ENCODE data around the gene CNDP2. TPM values are rescaled to one million over a fixed set of nuclear protein-coding genes. Genes with fewer than 3 reads are reported as not detected.

The CNDP2 gene
- total RNA-seq, 2 experiments from 2014 or later, result 121 to 136 TPM

DNA sequence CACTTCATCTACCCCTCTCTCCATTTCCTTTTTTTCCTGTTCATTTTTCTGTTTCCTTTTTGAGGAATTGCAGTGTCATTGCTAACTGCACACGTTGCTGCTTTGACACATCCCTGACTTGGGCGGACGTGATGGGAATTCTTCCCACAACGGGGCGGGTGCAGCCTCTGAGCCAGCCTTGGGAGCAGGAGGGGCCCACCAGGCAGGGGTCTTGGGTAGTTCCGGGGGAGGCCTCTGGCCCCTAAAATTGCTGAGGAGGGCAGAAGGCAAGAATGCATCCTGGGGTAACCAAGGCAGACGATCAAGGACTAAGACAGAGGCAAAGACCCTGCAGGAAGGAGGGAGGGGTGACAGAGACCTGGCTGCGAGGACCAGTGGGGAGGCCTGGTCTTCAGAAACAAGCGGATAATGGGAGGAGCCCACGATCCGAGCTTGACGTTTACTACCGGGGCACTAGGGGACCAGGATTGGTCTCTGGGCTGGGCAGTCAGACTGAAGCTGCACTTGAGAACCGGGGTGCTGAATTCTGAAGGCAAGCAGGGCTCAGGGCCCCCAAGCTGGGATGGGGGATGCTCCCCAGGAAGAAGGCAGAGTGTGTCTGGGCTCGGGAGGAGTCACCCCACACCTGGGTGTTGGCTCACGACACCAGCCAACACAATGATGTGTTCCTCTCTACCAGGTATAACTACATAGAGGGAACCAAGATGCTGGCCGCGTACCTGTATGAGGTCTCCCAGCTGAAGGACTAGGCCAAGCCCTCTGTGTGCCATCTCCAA lies 23.3 kb downstream of the CNDP2 start:
- ChIA-PET CTCF (no interaction called here), POLR2A (interaction anchor here (0.7 to 1.2 kb wide), 2 partner anchors 20 to 49 kb away, joined by 3 read pairs; no protein-coding TSS in a partner anchor)
- Mint-ChIP-seq H3K4me3 (no peak overlapping the region), H3K9me3 (no peaks in the 10 kb centered on the region), H3K27me3 (no peaks in the 10 kb centered on the region), H3K4me1 (ENCODE audit: low read depth) (no peaks in the 10 kb centered on the region), H3K36me3 (ENCODE audit: low read depth) (peaks cover 45% of the 10 kb centered on the region), H3K27ac (no peak overlapping the region)
- TF ChIP-seq CTCF (IDR thresholded peaks at IDR 0.05), result no peak
- intact Hi-C loops (cut with micrococcal nuclease), result no loop called here
- ATAC-seq, result no peak
- no peak for DNase-seq

DNA sequence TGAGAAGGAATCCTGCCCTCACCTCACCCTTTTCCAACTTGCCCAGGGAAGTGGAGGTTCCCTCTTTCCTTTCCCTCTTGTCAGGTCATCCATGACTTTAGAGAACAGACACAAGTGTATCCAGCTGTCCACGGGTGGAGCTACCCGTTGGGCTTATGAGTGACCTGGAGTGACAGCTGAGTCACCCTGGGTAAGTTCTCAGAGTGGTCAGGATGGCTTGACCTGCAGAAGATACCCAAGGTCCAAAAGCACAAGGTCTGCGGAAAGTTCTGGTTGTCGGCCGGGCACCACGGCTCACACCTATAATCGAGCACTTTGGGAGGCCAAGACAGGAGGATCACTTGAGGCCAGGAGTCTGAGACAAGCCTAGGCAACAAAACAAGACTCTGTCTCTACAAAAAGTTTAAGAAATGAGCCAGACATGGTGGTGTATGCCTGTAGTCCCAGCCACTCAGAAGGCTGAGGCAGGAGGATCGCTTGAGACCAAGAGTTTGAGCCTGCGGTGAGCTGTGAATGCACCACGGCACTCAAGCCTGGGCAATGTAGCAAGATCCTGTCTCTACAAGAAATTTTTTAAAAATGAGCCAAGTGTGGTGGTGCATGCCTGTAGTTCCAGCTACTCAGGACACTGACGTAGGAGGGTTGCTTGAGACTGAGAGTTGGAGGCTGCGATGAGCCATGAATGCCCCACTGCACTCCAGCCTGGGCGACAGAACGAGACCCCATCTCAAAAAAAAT lies 24.1 kb downstream of the CNDP2 start:
- Mint-ChIP-seq H3K27me3 (no peaks in the 10 kb centered on the region), H3K9me3 (no peaks in the 10 kb centered on the region), H3K27ac (no peak overlapping the region), H3K4me1 (ENCODE audit: low read depth) (no peaks in the 10 kb centered on the region), H3K36me3 (ENCODE audit: low read depth) (peaks cover 39% of the 10 kb centered on the region), H3K4me3 (no peak overlapping the region)
- ChIA-PET CTCF (no interaction called here), POLR2A (interaction anchor here (1.0 kb wide), 1 partner anchor 8 kb away, joined by 3 read pairs; no protein-coding TSS in a partner anchor)
- intact Hi-C loops (cut with micrococcal nuclease), result no loop called here
- ATAC-seq (no peak), DNase-seq (no peak)
- no peak for TF ChIP-seq CTCF (IDR thresholded peaks at IDR 0.05)

DNA sequence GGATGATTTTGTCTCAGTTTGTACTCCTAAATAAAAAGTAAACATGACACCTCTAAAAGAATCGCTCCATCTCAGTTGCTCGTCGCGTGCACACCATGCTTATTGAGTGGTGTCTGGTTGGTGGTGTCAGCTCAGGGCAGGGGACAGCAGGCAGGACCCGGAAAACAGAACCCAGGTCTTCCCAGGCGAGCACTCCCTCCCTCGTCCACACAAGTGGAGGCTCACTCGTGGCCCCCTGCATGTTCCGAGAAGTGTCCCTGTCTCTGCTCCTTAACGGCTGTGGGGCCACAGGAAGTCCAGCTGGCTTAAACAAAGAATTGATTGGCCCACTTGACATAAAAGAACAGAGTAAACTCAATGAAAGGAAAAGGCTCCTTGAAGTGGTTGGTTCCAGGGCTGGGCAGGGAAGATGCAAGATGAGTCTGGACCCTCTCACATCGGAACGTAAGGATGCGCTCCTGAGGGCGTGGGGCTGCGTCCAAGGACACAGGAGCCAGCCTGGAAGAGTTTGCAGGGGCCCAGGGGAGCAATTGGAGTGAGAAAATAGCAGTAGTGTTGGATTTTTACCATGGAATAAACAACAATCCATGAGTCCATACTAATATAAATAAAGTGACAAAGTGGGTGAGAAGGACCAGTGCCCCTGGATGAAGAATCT lies 25.0 kb downstream of the CNDP2 start:
- H3K9me3 Mint-ChIP-seq, result no peaks in the 10 kb centered on the region
- H3K36me3 Mint-ChIP-seq (ENCODE audit: low read depth), result peaks cover 37% of the 10 kb centered on the region
- no peak overlapping the region for H3K27ac Mint-ChIP-seq
- no peak overlapping the region for H3K4me3 Mint-ChIP-seq
- TF ChIP-seq CTCF (IDR thresholded peaks at IDR 0.05), result no peak
- DNase-seq (no peak), ATAC-seq (no peak)
- intact Hi-C loops (cut with micrococcal nuclease), result no loop called here
- H3K27me3 Mint-ChIP-seq, result no peaks in the 10 kb centered on the region
- POLR2A ChIA-PET, result interaction anchor here (1.0 kb wide), 1 partner anchor 9 kb away, joined by 3 read pairs; no protein-coding TSS in a partner anchor
- CTCF ChIA-PET, result no interaction called here
- H3K4me1 Mint-ChIP-seq (ENCODE audit: low read depth), result no peaks in the 10 kb centered on the region

DNA sequence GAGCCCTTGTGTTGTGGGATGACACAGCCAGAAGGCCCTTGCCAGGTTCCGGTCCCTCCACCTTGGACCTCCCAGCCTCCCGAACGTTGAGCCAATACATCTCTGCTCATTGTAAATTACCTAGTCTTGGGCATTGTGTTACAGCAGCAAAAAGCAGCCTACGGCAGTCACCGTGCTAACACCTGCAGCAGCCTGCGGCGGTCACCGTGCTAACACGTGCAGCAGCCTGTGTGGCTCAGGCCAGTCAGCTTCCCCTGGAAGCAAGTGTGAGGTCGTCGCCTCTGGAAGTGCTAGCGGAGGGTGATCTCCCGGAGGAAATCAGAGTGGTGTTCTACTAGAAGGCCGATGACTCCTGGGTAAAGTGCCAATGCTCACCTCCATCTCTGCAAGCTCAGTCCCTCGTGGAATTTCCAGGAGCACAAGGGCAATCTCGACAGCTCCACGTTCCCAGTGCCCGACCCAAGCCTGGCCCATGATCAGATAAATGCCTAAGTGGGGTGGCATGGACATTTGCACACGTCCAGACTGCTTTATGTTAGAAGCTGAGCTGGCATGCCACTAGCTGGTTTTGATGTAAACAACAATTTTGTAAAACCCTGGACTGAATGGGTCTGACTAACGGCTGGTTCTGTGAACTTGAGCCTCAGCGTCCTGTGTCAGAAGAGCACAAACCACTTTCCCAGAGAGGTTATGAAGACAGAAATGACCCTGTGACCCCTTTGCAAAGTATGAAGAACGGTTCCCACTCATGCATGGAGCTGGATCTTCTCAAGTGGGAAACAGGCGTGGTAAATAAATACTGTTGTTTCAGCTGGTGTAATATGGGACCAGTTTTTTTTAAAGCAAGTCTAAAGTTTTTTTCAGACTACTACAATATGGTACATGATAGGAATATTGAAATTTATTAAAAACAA lies 26.7 kb downstream of the CNDP2 start:
- no peak overlapping the region for H3K4me3 Mint-ChIP-seq
- no peaks in the 10 kb centered on the region for H3K27me3 Mint-ChIP-seq
- peaks cover 32% of the 10 kb centered on the region for H3K36me3 Mint-ChIP-seq (ENCODE audit: low read depth)
- POLR2A ChIA-PET, result no interaction called here
- CTCF ChIA-PET, result interaction anchor here (0.9 kb wide), 1 partner anchor 29 kb away, joined by 6 read pairs; no protein-coding TSS in a partner anchor
- ATAC-seq (no peak), DNase-seq (no peak)
- H3K9me3 Mint-ChIP-seq, result no peaks in the 10 kb centered on the region
- no peak overlapping the region for H3K27ac Mint-ChIP-seq
- intact Hi-C loops (cut with micrococcal nuclease), result no loop called here
- TF ChIP-seq CTCF (IDR thresholded peaks at IDR 0.05), result no peak
- no peaks in the 10 kb centered on the region for H3K4me1 Mint-ChIP-seq (ENCODE audit: low read depth)

Data from activated CD8-positive, alpha-beta T cell treated with anti-CD3 and anti-CD28 coated beads for 36 hours (primary cell).